Mucosa of descending colon (tissue), 3 donors: ENCODE data around the gene ADCY10. TPM values are rescaled to one million over a fixed set of nuclear protein-coding genes. Genes with fewer than 3 reads are reported as not detected.
"Not testable (repeated sequence)": the region's sequence is repeated elsewhere in the genome, so short reads cannot be mapped to it uniquely, and the experiment has no call there.

Experiments
- ATAC-seq: fragments of 200-7000 bp; cut with Tn5 transposase; one replicate; pipeline ENCODE4 v1.9.1; 2020; ENCODE audit warnings: mild to moderate bottlenecking, moderate library complexity
- DNase-seq, 3 donors: peaks; one replicate each; pipeline ENCODE4 v3.0.0-alpha.2; 2020
- H3K36me3 ChIP-seq: fragments of 200-600 bp; one replicate; pipeline ENCODE4 v1.8.0; 2021; ENCODE audit warnings: low read depth, mild to moderate bottlenecking
- H3K4me1 ChIP-seq: fragments of 200-600 bp; one replicate; pipeline ENCODE4 v1.8.0; 2021; ENCODE audit warnings: low read depth, mild to moderate bottlenecking
- H3K4me3 ChIP-seq: fragments of 200-600 bp; one replicate; pipeline ENCODE4 v1.8.0; 2021; ENCODE audit warnings: mild to moderate bottlenecking
- H3K9me3 ChIP-seq: fragments of 200-600 bp; one replicate; pipeline ENCODE4 v1.8.0; 2021; ENCODE audit warnings: mild to moderate bottlenecking
- intact Hi-C, 2 donors: fragments of 100-400 bp; cut with DNase I in 1 of 2; cut with micrococcal nuclease in 1 of 2; formaldehyde crosslinking; loops; one replicate each; pipeline versions ENCODE4 v1.11.0 to v1.11.1; 2022; cut with DNase I, micrococcal nuclease
- total RNA-seq, 3 donors: library from RNA; stranded (reverse); fragmentation: NEBNext Ultra II Directional in 2 of 3; extraction: Animal tissue kit (Norgen Biotek cat#: 25700) in 2 of 3; gene quantifications; one replicate each; pipeline versions ENCODE4 v1.2.1 to v1.2.4, GENCODE V29; 2021 to 2023
- TF ChIP-seq, protein P1 (sequence below): fragments of 200-600 bp; IDR thresholded peaks from one replicate; pipeline ENCODE4 v1.8.0; 2022; ENCODE audit warnings: antibody characterized with exemption, mild to moderate bottlenecking
- donor health status: DM: no; HTN: no; CAD: no; lungs with moderate emphysema.
- donor health status: DM: no; HTN: no; CAD: no.
- donor health status: DM: no; HTN: yes; CAD: no.

Gene ADCY10
- total RNA-seq, 3 donors from 2014 or later, result 0.07 to 0.49 (median 0.28) TPM

DNA sequence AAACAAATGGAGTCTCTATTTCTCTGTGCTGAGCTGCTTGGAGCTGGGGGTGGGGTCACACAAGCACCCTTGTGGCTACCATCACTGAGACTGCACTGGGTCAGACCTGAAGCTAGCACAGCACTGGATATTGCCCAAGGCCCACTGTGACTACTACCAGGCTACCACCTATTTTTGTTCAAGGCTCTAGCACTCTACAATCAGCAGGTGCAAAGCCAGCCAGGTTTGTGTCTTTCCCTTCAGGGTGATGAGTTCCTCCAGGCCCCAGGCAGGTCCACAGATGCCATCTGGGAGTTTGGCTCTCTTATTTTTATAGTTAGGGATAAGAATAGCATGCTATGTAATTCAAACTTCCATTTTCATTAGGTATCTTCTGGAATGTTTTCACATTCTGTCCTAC is 23.5 kb downstream of the ADCY10 start:
- H3K4me1 ChIP-seq, result no peaks in the 10 kb centered on the region
- no peak for DNase-seq
- H3K36me3 ChIP-seq, result no peaks in the 10 kb centered on the region
- no peaks in the 10 kb centered on the region for H3K9me3 ChIP-seq
- ATAC-seq, result no peak
- TF ChIP-seq, protein P1, sequence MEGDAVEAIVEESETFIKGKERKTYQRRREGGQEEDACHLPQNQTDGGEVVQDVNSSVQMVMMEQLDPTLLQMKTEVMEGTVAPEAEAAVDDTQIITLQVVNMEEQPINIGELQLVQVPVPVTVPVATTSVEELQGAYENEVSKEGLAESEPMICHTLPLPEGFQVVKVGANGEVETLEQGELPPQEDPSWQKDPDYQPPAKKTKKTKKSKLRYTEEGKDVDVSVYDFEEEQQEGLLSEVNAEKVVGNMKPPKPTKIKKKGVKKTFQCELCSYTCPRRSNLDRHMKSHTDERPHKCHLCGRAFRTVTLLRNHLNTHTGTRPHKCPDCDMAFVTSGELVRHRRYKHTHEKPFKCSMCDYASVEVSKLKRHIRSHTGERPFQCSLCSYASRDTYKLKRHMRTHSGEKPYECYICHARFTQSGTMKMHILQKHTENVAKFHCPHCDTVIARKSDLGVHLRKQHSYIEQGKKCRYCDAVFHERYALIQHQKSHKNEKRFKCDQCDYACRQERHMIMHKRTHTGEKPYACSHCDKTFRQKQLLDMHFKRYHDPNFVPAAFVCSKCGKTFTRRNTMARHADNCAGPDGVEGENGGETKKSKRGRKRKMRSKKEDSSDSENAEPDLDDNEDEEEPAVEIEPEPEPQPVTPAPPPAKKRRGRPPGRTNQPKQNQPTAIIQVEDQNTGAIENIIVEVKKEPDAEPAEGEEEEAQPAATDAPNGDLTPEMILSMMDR, result no peak
- intact Hi-C loops, result no loop called here
- H3K4me3 ChIP-seq, result no peak overlapping the region

DNA sequence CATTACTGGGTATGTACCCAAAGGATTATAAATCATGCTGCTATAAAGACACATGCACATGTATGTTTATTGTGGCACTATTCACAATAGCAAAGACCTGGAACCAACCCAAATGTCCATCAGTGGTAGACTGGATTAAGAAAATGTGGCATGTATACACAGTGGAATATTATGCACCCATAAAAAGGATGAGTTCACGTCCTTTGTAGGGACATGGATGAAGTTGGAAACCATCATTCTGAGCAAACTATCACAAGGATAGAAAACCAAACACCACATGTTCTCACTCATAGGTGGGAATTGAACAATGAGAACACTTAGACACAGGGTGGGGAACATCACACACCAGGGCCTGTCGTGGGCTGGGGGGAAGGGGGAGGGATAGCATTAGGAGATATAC is 26.7 kb downstream of the ADCY10 start:
- H3K4me1 ChIP-seq, H3K36me3 ChIP-seq, DNase-seq, intact Hi-C loops, ATAC-seq, H3K4me3 ChIP-seq, H3K9me3 ChIP-seq: not testable (repeated sequence)

DNA sequence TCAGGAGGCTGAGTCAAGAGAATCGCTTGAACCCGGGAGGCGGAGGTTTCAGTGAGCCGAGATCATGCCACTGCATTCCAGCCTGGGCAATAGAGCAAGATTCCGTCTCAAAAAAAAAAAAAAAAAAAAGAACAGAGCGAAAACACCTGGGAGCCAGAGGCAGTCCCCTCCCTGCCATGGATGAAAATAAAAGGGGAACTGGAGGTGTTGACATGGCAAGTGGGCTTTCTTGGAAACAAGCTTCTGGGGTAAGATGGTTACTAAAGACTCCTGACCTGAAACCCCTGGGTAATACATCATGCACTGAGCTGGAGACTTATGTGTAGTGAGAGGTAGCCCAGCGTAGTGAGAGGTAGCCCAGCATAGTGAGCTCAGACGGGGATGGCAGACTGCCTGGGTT is 31.6 kb downstream of the ADCY10 start:
- TF ChIP-seq, protein P1, result no peak
- Histone ChIP-seq H3K4me3 (no peak overlapping the region), H3K4me1 (no peaks in the 10 kb centered on the region), H3K9me3 (no peaks in the 10 kb centered on the region), H3K36me3 (no peaks in the 10 kb centered on the region)
- DNase-seq, result no peak
- intact Hi-C loops, result no loop called here
- no peak for ATAC-seq

DNA sequence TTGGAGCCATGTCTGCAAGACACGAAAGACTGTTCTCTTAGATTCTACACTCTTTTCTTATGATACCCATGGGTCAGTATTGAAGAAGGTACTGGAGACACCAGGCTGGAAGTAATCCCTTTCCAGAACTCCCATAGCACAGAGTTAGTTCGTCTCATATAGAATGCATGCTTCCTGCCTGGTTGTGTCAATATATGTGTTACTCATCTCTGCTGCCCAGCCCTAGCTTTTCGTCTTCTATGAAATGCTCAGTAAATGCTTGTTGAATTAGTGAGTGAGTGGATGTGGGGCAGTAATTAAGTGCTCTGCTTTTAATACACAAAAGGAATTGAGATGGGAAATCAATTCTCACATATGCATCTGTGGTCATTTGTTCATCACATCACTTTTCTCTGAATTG is 32.1 kb downstream of the ADCY10 start:
- H3K4me1 ChIP-seq, result no peaks in the 10 kb centered on the region
- no peaks in the 10 kb centered on the region for H3K36me3 ChIP-seq
- no peak for DNase-seq
- no peaks in the 10 kb centered on the region for H3K9me3 ChIP-seq
- intact Hi-C loops, result no loop called here
- H3K4me3 ChIP-seq, result no peak overlapping the region
- ATAC-seq, result no peak
- TF ChIP-seq, protein P1, result no peak

DNA sequence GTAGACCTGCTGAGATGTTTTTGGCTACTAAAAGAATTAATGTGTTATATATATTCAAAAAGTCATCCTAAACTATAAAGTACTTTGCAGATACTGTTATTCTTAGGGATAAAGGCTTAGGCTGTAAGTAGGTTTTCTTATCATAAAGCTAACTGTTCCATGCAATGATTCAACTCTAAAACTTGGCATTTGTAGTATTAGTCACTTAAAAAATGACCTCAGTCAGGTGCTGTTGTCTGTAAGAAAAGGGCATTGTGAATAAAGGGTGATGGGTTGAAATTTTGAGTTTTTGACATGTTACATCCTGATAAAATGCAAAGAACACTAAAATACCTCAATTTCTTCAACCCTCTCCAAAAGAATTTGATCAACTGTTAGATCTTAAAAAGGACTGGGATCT is 32.9 kb downstream of the ADCY10 start:
- H3K9me3 ChIP-seq, result no peaks in the 10 kb centered on the region
- H3K4me3 ChIP-seq, result no peak overlapping the region
- H3K36me3 ChIP-seq, result no peaks in the 10 kb centered on the region
- intact Hi-C loops, result no loop called here
- TF ChIP-seq, protein P1, result no peak
- no peak for DNase-seq
- H3K4me1 ChIP-seq, result no peaks in the 10 kb centered on the region
- no peak for ATAC-seq

DNA sequence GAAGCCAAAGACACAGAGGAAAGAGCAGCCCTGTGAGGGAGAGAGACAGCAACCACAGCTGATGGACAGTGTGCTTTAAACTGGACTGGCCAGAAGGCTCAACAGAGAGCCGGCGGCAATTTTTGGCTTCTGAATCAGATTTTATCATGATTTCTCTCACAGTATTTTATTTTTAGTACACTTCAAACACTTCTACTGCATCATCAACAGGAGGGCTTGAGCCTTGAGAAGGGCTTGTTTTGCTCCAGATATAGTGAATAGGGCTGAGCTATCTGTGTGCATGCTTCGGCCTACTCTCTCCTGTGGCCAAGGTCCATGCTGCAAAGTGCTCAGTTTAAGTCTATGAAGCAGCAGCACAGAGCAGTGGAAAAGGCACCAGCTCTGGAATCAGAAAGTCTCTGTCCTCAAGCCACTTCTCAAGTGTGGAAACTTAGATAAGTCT is 33.3 kb downstream of the ADCY10 start:
- DNase-seq (no peak), ATAC-seq (no peak)
- no peak overlapping the region for H3K4me3 ChIP-seq
- intact Hi-C loops, result no loop called here
- no peaks in the 10 kb centered on the region for H3K36me3 ChIP-seq
- no peaks in the 10 kb centered on the region for H3K9me3 ChIP-seq
- no peaks in the 10 kb centered on the region for H3K4me1 ChIP-seq
- TF ChIP-seq, protein P1, result no peak
